Caco-2 (cell line): Measurements from ENCODE around the gene RNU6-8. TPM values are rescaled to one million over a fixed set of nuclear protein-coding genes. Genes with fewer than 3 reads are reported as not detected.

Experiments
- BruUV-seq: library from RNA; stranded (reverse); fragments of 400-500 nt; replicated peaks from 2 replicates; lab custom pipeline; 2021; lab: Mats Ljungman, UMichigan
- CTCF ChIA-PET: fragments of 300-600 bp; sonication (Branson Sonifier 250); formaldehyde crosslinking; loops from one replicate; lab custom pipeline; 2022; ENCODE audit warnings: antibody characterized with exemption; lab: Charles Lee
- POLR2A ChIA-PET: fragments of 300-600 bp; sonication (Branson Sonifier 250); formaldehyde crosslinking; loops from one replicate; lab custom pipeline; 2022; ENCODE audit warnings: antibody characterized with exemption; lab: Charles Lee
- DNase-seq, 2 experiments: peaks; one replicate each; pipeline versions ENCODE4 v3.0.0 to v3.0.0-alpha.2; 2020 to 2022
- H3K27me3 ChIP-seq: replicated peaks from 2 replicates; pipeline ENCODE4 v1.6.0; 2011; ENCODE audit warnings: low read length; ENCODE audit not compliant: control insufficient read depth, insufficient read depth
- H3K36me3 ChIP-seq: 2 replicates; pipeline ENCODE4 v1.5.1; 2011; ENCODE audit warnings: low read length; ENCODE audit not compliant: control insufficient read depth, insufficient read depth
- H3K4me1 ChIP-seq: fragments of 250-450 bp; sonication (Bioruptor Pico); 2 replicates; pipeline ENCODE4 v1.5.1; 2020; ENCODE audit warnings: mild to moderate bottlenecking
- H3K4me3 ChIP-seq: 2 replicates; pipeline ENCODE4 v1.5.1; 2011; ENCODE audit warnings: low read depth, mild to moderate bottlenecking, control low read depth, low read length
- H3K9me3 ChIP-seq: fragments of 250-450 bp; sonication (Bioruptor Pico); 2 replicates; pipeline ENCODE4 v1.5.1; 2020; ENCODE audit warnings: mild to moderate bottlenecking, moderate library complexity
- H3K27ac Mint-ChIP-seq: one replicate; pipeline ENCODE4 v1.8.0; 2022; ENCODE audit warnings: mixed read lengths; ENCODE audit not compliant: unreplicated experiment
- H3K27me3 Mint-ChIP-seq: one replicate; pipeline ENCODE4 v1.8.0; 2022; ENCODE audit warnings: mixed read lengths; ENCODE audit not compliant: insufficient read depth, unreplicated experiment
- H3K36me3 Mint-ChIP-seq: one replicate; pipeline ENCODE4 v1.8.0; 2022; ENCODE audit warnings: mild to moderate bottlenecking, mixed read lengths; ENCODE audit not compliant: insufficient read depth, unreplicated experiment
- H3K4me1 Mint-ChIP-seq: one replicate; pipeline ENCODE4 v1.8.0; 2022; ENCODE audit warnings: low read depth, mixed read lengths; ENCODE audit not compliant: unreplicated experiment
- H3K4me3 Mint-ChIP-seq: one replicate; pipeline ENCODE4 v1.8.0; 2022; ENCODE audit warnings: mild to moderate bottlenecking, moderate library complexity, mixed read lengths; ENCODE audit not compliant: unreplicated experiment
- H3K9me3 Mint-ChIP-seq: one replicate; pipeline ENCODE4 v1.8.0; 2022; ENCODE audit warnings: mixed read lengths; ENCODE audit not compliant: unreplicated experiment
- CTCF ChIP-seq, 2 experiments: fragments of 200-600 bp in 1 of 2; IDR thresholded peaks; 1 replicate in 1 of 2; 2 replicates in 1 of 2; pipeline versions ENCODE4 v1.5.1 to v1.8.0; 2011 to 2022; ENCODE audit warnings: antibody characterized with exemption in 1 of 2, control low read depth in 1 of 2, inconsistent platforms in 1 of 2, low read depth in 1 of 2, low read length in 1 of 2, mild to moderate bottlenecking in 1 of 2, moderate library complexity in 1 of 2; ENCODE audit not compliant: insufficient read depth in 1 of 2, severe bottlenecking in 1 of 2, unreplicated experiment in 1 of 2
- intact Hi-C: fragments of 100-400 bp; cut with micrococcal nuclease; formaldehyde crosslinking; loops from one replicate; pipeline ENCODE4 v1.10.0; 2022; ENCODE audit not compliant: unreplicated experiment
- total RNA-seq: library from RNA; stranded (reverse); gene quantifications from 2 replicates; pipeline ENCODE4 v1.2.3, GENCODE V29; 2022

Gene RNU6-8
- total RNA-seq, 1 experiment from 2014 or later: not detected

GRCh38 chr14:32251530-32251929, 48.5 kb upstream of the RNU6-8 start:
- H3K27me3 ChIP-seq: no peaks in the 10 kb centered on the region
- H3K36me3 ChIP-seq: no peaks in the 10 kb centered on the region
- POLR2A ChIA-PET: no interaction called here
- Mint-ChIP-seq H3K27me3 (no peaks in the 10 kb centered on the region), H3K36me3 (no peaks in the 10 kb centered on the region), H3K9me3 (no peaks in the 10 kb centered on the region), H3K4me3 (no peak overlapping the region), H3K27ac (no peak overlapping the region), H3K4me1 (no peaks in the 10 kb centered on the region)
- H3K4me1 ChIP-seq: peaks cover 5% of the 10 kb centered on the region
- CTCF ChIA-PET: interaction anchor here (0.7 kb wide), 1 partner anchor 132 kb away, joined by 3 read pairs; no protein-coding TSS in a partner anchor
- no peaks in the 10 kb centered on the region for H3K9me3 ChIP-seq
- H3K4me3 ChIP-seq: no peak overlapping the region
- BruUV-seq: no TSS peak
- TF ChIP-seq CTCF (IDR thresholded peaks at IDR 0.05; ENCODE audit: insufficient read depth in 1 of 2, low read depth in 1 of 2, low read length in 1 of 2, severe bottlenecking in 1 of 2, unreplicated experiment in 1 of 2): no peak
- DNase-seq: no peak
- intact Hi-C loops: loop anchor here (10.0 kb wide), 2 partner anchors 97 to 797 kb away; partner anchors contain the start of gene DTD2

- BruUV-seq: no TSS peak
These were observed 47.6 kb upstream of the RNU6-8 start for GRCh38 chr14:32250681-32251080.

GRCh38 chr14:32249780-32250179, 46.7 kb upstream of the RNU6-8 start:
- Histone ChIP-seq H3K9me3 (no peaks in the 10 kb centered on the region), H3K27me3 (no peaks in the 10 kb centered on the region), H3K36me3 (no peaks in the 10 kb centered on the region), H3K4me3 (no peak overlapping the region), H3K4me1 (no peaks in the 10 kb centered on the region; the same call in 1 of the 2 replicates)
- Mint-ChIP-seq H3K9me3 (no peaks in the 10 kb centered on the region), H3K36me3 (no peaks in the 10 kb centered on the region), H3K27me3 (no peaks in the 10 kb centered on the region), H3K4me3 (no peak overlapping the region), H3K27ac (no peak overlapping the region), H3K4me1 (no peaks in the 10 kb centered on the region)
- no TSS peak for BruUV-seq
- CTCF ChIA-PET: interaction anchor here (0.6 to 0.7 kb wide), 2 partner anchors 220 to 309 kb away, joined by 3 to 4 read pairs; no protein-coding TSS in a partner anchor
- intact Hi-C loops: loop anchor here (10.0 kb wide), 2 partner anchors 95 to 795 kb away; partner anchors contain the start of gene DTD2
- POLR2A ChIA-PET: no interaction called here
- DNase-seq: no peak
- no peak for TF ChIP-seq CTCF (IDR thresholded peaks at IDR 0.05; ENCODE audit: insufficient read depth in 1 of 2, low read depth in 1 of 2, low read length in 1 of 2, severe bottlenecking in 1 of 2, unreplicated experiment in 1 of 2)

More at GRCh38 chr14:32250681-32251080, 47.6 kb upstream of the RNU6-8 start:
- POLR2A ChIA-PET: no interaction called here
- H3K4me3 Mint-ChIP-seq: no peak overlapping the region
- intact Hi-C loops: loop anchor here (10.0 kb wide), 2 partner anchors 96 to 796 kb away; partner anchors contain the start of gene DTD2
- no peak overlapping the region for H3K27ac Mint-ChIP-seq
- H3K27me3 ChIP-seq: no peaks in the 10 kb centered on the region
- H3K36me3 Mint-ChIP-seq: no peaks in the 10 kb centered on the region
- H3K27me3 Mint-ChIP-seq: no peaks in the 10 kb centered on the region
- H3K9me3 ChIP-seq: no peaks in the 10 kb centered on the region
- H3K4me3 ChIP-seq: no peak overlapping the region
- peaks cover 5% of the 10 kb centered on the region for H3K4me1 ChIP-seq
- CTCF ChIA-PET: interaction anchor here (0.7 kb wide), 1 partner anchor 219 kb away, joined by 3 read pairs; no protein-coding TSS in a partner anchor
- no peaks in the 10 kb centered on the region for H3K36me3 ChIP-seq
- no peak for TF ChIP-seq CTCF (IDR thresholded peaks at IDR 0.05; ENCODE audit: insufficient read depth in 1 of 2, low read depth in 1 of 2, low read length in 1 of 2, severe bottlenecking in 1 of 2, unreplicated experiment in 1 of 2)
- no peak for DNase-seq
- no peaks in the 10 kb centered on the region for H3K9me3 Mint-ChIP-seq
- no peaks in the 10 kb centered on the region for H3K4me1 Mint-ChIP-seq
